K562 (cell line): ENCODE results near the gene ZBTB43. TPM values are rescaled to one million over a fixed set of nuclear protein-coding genes. Genes with fewer than 3 reads are reported as not detected.
A peak's percentile ranks its signal among the peaks of the same experiment; 100 is the strongest.

Experiments used
- ATAC-seq: fragments of 200-7000 bp; cut with Tn5 transposase; 3 replicates; pipeline ENCODE4 v1.9.1; 2020; ENCODE audit warnings: moderate library complexity
- BruUV-seq: library from RNA; stranded (reverse); fragments of 400-500 nt; replicated peaks from 2 replicates; lab custom pipeline; 2021; lab: Mats Ljungman, UMichigan
- CTCF ChIA-PET: fragments of 300-600 bp; formaldehyde crosslinking; extraction: SDS; loops from one replicate; lab custom pipeline; 2021; ENCODE audit warnings: low intra/inter-chr PET ratio; lab: Yijun Ruan, JAX
- POLR2A ChIA-PET: fragments of 300-600, 350-650 bp; sonication (Branson Sonifier 250); formaldehyde crosslinking; extraction: SDS; loops from one replicate; lab custom pipeline; 2021; ENCODE audit warnings: antibody characterized with exemption, inconsistent platforms; lab: Yijun Ruan, JAX
- DNase-seq, 4 experiments: peaks; one replicate each; pipeline versions ENCODE4 v3.0.0 to v3.0.0-alpha.2; 2011 to 2018; ENCODE audit warnings: low spot score in 3 of 4, mixed read lengths in 3 of 4; ENCODE audit errors: extremely low read depth in 1 of 4
- FAIRE-seq: peaks from 2 replicates; lab custom pipeline; 2011; peaks lifted over from hg19 to GRCh38; lab: Jason Lieb, UNC
- H2AFZ ChIP-seq: 2 replicates; pipeline ENCODE4 v1.6.0; 2011; ENCODE audit warnings: low read depth, low read length, control low read depth, inconsistent platforms
- H3K27ac ChIP-seq: fragments of 200-600 bp; 3 replicates; pipeline ENCODE4 v1.8.0; 2011; ENCODE audit warnings: low read depth, mild to moderate bottlenecking, control low read depth, inconsistent platforms, low read length, moderate library complexity, mixed read lengths; ENCODE audit errors: extremely low read depth
- H3K27me3 ChIP-seq, 2 experiments: fragments of 300-600 bp in 1 of 2; 2 replicates in 1 of 2; 3 replicates in 1 of 2; pipeline versions ENCODE4 v1.6.0 to v1.8.0; 2011; ENCODE audit warnings: inconsistent platforms in 2 of 2, low read length in 2 of 2, mild to moderate bottlenecking in 1 of 2, mixed read lengths in 1 of 2, moderate library complexity in 1 of 2; ENCODE audit not compliant: control insufficient read depth in 2 of 2, insufficient read depth in 2 of 2
- H3K36me3 ChIP-seq: fragments of 300-600 bp; 3 replicates; pipeline ENCODE4 v1.8.0; 2011; ENCODE audit warnings: mild to moderate bottlenecking, low read length, inconsistent platforms; ENCODE audit not compliant: control insufficient read depth, insufficient read depth
- H3K4me1 ChIP-seq, 2 experiments: fragments of 200-600 bp in 1 of 2; replicated peaks in 1 of 2; 2 replicates in 1 of 2; 3 replicates in 1 of 2; pipeline versions ENCODE4 v1.5.1 to v1.8.0; 2011; ENCODE audit warnings: inconsistent platforms in 2 of 2, low read length in 2 of 2, mild to moderate bottlenecking in 1 of 2, mixed read lengths in 1 of 2, moderate library complexity in 1 of 2; ENCODE audit not compliant: control insufficient read depth in 2 of 2, insufficient read depth in 2 of 2
- H3K4me2 ChIP-seq: 2 replicates; pipeline ENCODE4 v1.6.1; 2011; ENCODE audit warnings: low read length, control low read depth, inconsistent platforms, mixed read lengths; ENCODE audit not compliant: insufficient read depth
- H3K4me3 ChIP-seq: fragments of 200-600 bp; sonication (generic), shearing (Covaris generic); 2 replicates; pipeline ENCODE4 v1.5.1; 2016; ENCODE audit warnings: control low read depth, inconsistent platforms
- H3K79me2 ChIP-seq: fragments of 200-600 bp; 3 replicates; pipeline ENCODE4 v1.8.0; 2011; ENCODE audit warnings: low read length, inconsistent platforms; ENCODE audit not compliant: control insufficient read depth, insufficient read depth
- H3K9ac ChIP-seq, 2 experiments: 2 replicates each; pipeline versions ENCODE4 v1.6.0 to v1.6.1; 2011; ENCODE audit warnings: low read depth in 2 of 2, low read length in 2 of 2, control low read depth in 1 of 2, inconsistent platforms in 1 of 2, mild to moderate bottlenecking in 1 of 2, mixed read lengths in 1 of 2; ENCODE audit not compliant: insufficient read depth in 1 of 2
- H3K9me1 ChIP-seq: one replicate; pipeline ENCODE4 v1.6.0; 2011; ENCODE audit warnings: inconsistent platforms, mild to moderate bottlenecking, low read length, moderate library complexity; ENCODE audit not compliant: control insufficient read depth, insufficient read depth
- H3K9me3 ChIP-seq: replicated peaks from 2 replicates; pipeline ENCODE4 v1.5.1; 2011; ENCODE audit warnings: low read depth, low read length, inconsistent platforms; ENCODE audit not compliant: control insufficient read depth, insufficient read depth
- H4K20me1 ChIP-seq: replicated peaks from 2 replicates; pipeline ENCODE4 v1.6.1; 2011; ENCODE audit warnings: low read length, inconsistent platforms, mixed read lengths; ENCODE audit not compliant: control insufficient read depth, insufficient read depth
- ASH1L ChIP-seq: fragments of 450-650 bp; IDR thresholded peaks from 2 replicates; pipeline ENCODE4 v1.6.1; 2018; ENCODE audit warnings: borderline replicate concordance, mild to moderate bottlenecking, low read depth; ENCODE audit not compliant: partially characterized antibody
- DNMT1 ChIP-seq: fragments of 450-650 bp; IDR thresholded peaks from 2 replicates; pipeline ENCODE4 v1.6.1; 2016; ENCODE audit warnings: antibody characterized with exemption, mild to moderate bottlenecking
- GATAD2B ChIP-seq: fragments of 450-650 bp; IDR thresholded peaks from 2 replicates; pipeline ENCODE4 v1.6.1; 2017; ENCODE audit warnings: mild to moderate bottlenecking, borderline replicate concordance
- KAT2B ChIP-seq: IDR thresholded peaks from one replicate; pipeline ENCODE4 v1.6.1; 2012; ENCODE audit warnings: low read depth, mild to moderate bottlenecking, control low read depth, inconsistent platforms, low read length, moderate library complexity
- MNT ChIP-seq, 2 experiments: fragments of 450-650 bp; conservative IDR thresholded peaks; 2 replicates each; pipeline ENCODE4 v1.6.1; 2017; ENCODE audit warnings: mild to moderate bottlenecking in 2 of 2, moderate library complexity in 2 of 2
- MTA3 ChIP-seq: fragments of 450-650 bp; formaldehyde crosslinking; IDR thresholded peaks from 2 replicates; pipeline ENCODE4 v1.6.1; 2017; ENCODE audit warnings: mild to moderate bottlenecking, borderline replicate concordance
- MYNN ChIP-seq, 2 experiments: sonication (generic); formaldehyde crosslinking in 1 of 2; IDR thresholded peaks; 2 replicates each; pipeline versions ENCODE4 v1.5.0 to v1.6.1; 2016 to 2020; ENCODE audit warnings: antibody characterized with exemption in 1 of 2, missing genetic modification reagents in 1 of 2
- NKRF ChIP-seq: fragments of 450-650 bp; IDR thresholded peaks from 2 replicates; pipeline ENCODE4 v1.6.1; 2016; ENCODE audit warnings: borderline replicate concordance
- NR0B1 ChIP-seq: fragments of 450-650 bp; IDR thresholded peaks from one replicate; pipeline ENCODE4 v1.6.1; 2018; ENCODE audit warnings: mild to moderate bottlenecking, moderate library complexity; ENCODE audit not compliant: partially characterized antibody
- SP2 ChIP-seq: IDR thresholded peaks from 2 replicates; pipeline ENCODE4 v1.6.1; 2011; ENCODE audit warnings: mild to moderate bottlenecking, low read depth, low read length, moderate library complexity; ENCODE audit not compliant: poor library complexity, severe bottlenecking; ENCODE audit errors: extremely low read depth
- TARDBP ChIP-seq: fragments of 450-650 bp; IDR thresholded peaks from 2 replicates; pipeline ENCODE4 v1.6.1; 2016
- TCFL5 ChIP-seq: fragments of 250-450 bp; sonication (Bioruptor Pico); conservative IDR thresholded peaks from 2 replicates; pipeline ENCODE4 v1.6.1; 2021; ENCODE audit warnings: mild to moderate bottlenecking, moderate library complexity, matching md5 sums
- XRCC5 ChIP-seq: fragments of 200-400 bp; formaldehyde crosslinking; IDR thresholded peaks from 2 replicates; pipeline ENCODE4 v1.6.1; 2017; ENCODE audit warnings: low read depth, mild to moderate bottlenecking, low read length
- ZNF740 ChIP-seq, 3 experiments: fragments of 200-800 bp in 1 of 3; sonication (Bioruptor generic) in 1 of 3; sonication (generic) in 1 of 3; formaldehyde crosslinking in 1 of 3; IDR thresholded peaks; 2 replicates each; pipeline versions ENCODE4 v1.6.1 to v1.8.0; 2016 to 2022; ENCODE audit warnings: mild to moderate bottlenecking in 2 of 3, missing compliant biosample characterization in 2 of 3, missing genetic modification characterization in 2 of 3, missing genetic modification reagents in 1 of 3
- ZNF77 ChIP-seq: fragments of 250-450 bp; sonication (Bioruptor Pico); IDR thresholded peaks from 2 replicates; pipeline ENCODE4 v1.5.0; 2020
- WGBS: fragments of 100-300 bp; shearing (Covaris generic); methylation state at CpG from one replicate; pipeline ENCODE4 v1.1.6; 2016; ENCODE audit warnings: low coverage, mixed read lengths; ENCODE audit not compliant: insufficient coverage; ENCODE audit errors: missing lambda C conversion rate; 5-methylcytosine and 5-hydroxymethylcytosine counted together
- in situ Hi-C: fragments of 300-500 bp; cut with MboI; formaldehyde crosslinking; loops from 4 replicates; pipeline ENCODE4 v1.15.0; 2018; ENCODE audit warnings: inconsistent platforms, mixed read lengths
- intact Hi-C: fragments of 100-400 bp; cut with micrococcal nuclease; formaldehyde crosslinking; loops from 2 replicates; pipeline ENCODE4 v1.14.2; 2022
- polyA plus RNA-seq, 8 experiments: library from polyadenylated mRNA; depleted of rRNA in 4 of 8; stranded (reverse) in 5 of 8; unstranded in 3 of 8; fragments of >200 nt; fragmentation: Nextera tagmentation in 2 of 8; fragmentation: Illumina TruSeq in 1 of 8; extraction: Ambion mirVana in 2 of 8; extraction: Trizol in 1 of 8; gene quantifications; 2 replicates each; pipeline versions ENCODE4 v1.2.1 to v1.2.3, GENCODE V29; 2011 to 2014; ENCODE audit warnings: inconsistent platforms in 1 of 8, missing spikeins in 1 of 8
- total RNA-seq, 7 experiments: library from RNA; depleted of rRNA in 6 of 7; stranded (reverse); fragments of >200 nt in 6 of 7; fragmentation: Illumina TruSeq in 2 of 7; extraction: Trizol in 2 of 7; gene quantifications; 2 replicates each; pipeline versions ENCODE4 v1.2.1 to v1.2.3, GENCODE V29; 2011 to 2021; ENCODE audit warnings: low replicate concordance in 1 of 7

The ZBTB43 gene
- total and polyA plus RNA-seq, 9 of the 15 experiments (the other 6 are each of a cell fraction or from before 2014, with no cell fraction given) = 3.9 to 17.2 (median 9.1) TPM

- ATAC-seq (no peak), DNase-seq (no peak), FAIRE-seq (no peak)
- in situ Hi-C loops = no loop called here
- CTCF ChIA-PET = interaction anchor here (0.7 kb wide), 1 partner anchor 116 kb away, joined by 3 read pairs; no protein-coding TSS in a partner anchor
- Histone ChIP-seq H3K4me2 (no peak overlapping the region), H3K9me3 (peaks cover 21% of the 10 kb centered on the region), H3K36me3 (peaks cover 51% of the 10 kb centered on the region), H3K9ac (no peak overlapping the region), H3K79me2 (peaks cover 55% of the 10 kb centered on the region), H3K27ac (no peak overlapping the region), H3K27me3 (no peaks in the 10 kb centered on the region), H3K4me3 (no peak overlapping the region), H3K4me1 (no peaks in the 10 kb centered on the region), H4K20me1 (no peaks in the 10 kb centered on the region), H3K9me1 (no peaks in the 10 kb centered on the region), H2AFZ (no peak overlapping the region)
- TSS peak; percentile 2 for BruUV-seq
- WGBS = 100% methylated on average over 1 of the region's 1 CpG
- POLR2A ChIA-PET = no interaction called here
- intact Hi-C loops = no loop called here
- TF ChIP-seq TCFL5 = no peak
- TF ChIP-seq DNMT1 = no peak
- TF ChIP-seq GATAD2B = no peak
- no peak for TF ChIP-seq SP2
- no peak for TF ChIP-seq NKRF
- TF ChIP-seq TARDBP = no peak
- TF ChIP-seq KAT2B = no peak
- no peak for TF ChIP-seq ZNF77 (CRISPR knock-in tag)
- TF ChIP-seq NR0B1 = no peak
- TF ChIP-seq ZNF740 (CRISPR knock-in tag; IDR thresholded peaks at IDR 0.05) = no peak
- TF ChIP-seq ZNF740 (tag; IDR thresholded peaks at IDR 0.05) = no peak
- no peak for TF ChIP-seq ASH1L
- TF ChIP-seq MTA3 = no peak
- no peak for TF ChIP-seq MYNN (IDR thresholded peaks at IDR 0.05)
- no peak for TF ChIP-seq MYNN (CRISPR knock-in tag; IDR thresholded peaks at IDR 0.05)
- TF ChIP-seq MNT (conservative IDR thresholded peaks at IDR 0.05) = no peak
- no peak for TF ChIP-seq XRCC5
Measured at GRCh38 chr9:126819482-126819881, 14.6 kb downstream of the ZBTB43 start.
